Endometrial microvascular endothelial cells (primary cell): ENCODE data around the gene FIGLA. TPM values are rescaled to one million over a fixed set of nuclear protein-coding genes. Genes with fewer than 3 reads are reported as not detected.
"Not testable (repeated sequence)": the region's sequence is repeated elsewhere in the genome, so short reads cannot be mapped to it uniquely, and the experiment has no call there.

Source experiments
- in situ Hi-C: cut with HindIII; loops from 2 replicates; pipeline ENCODE4 v1.10.0; 2017; ENCODE audit warnings: low sequenced_read_pairs, low pct_unique_long_range_greater_than_20kb; ENCODE audit errors: inconsistent ontology term
- total RNA-seq: library from RNA; depleted of rRNA; stranded (reverse); fragments of >200 nt; gene quantifications from one replicate; pipeline ENCODE4 v1.2.3, GENCODE V29; 2015; ENCODE audit errors: inconsistent ontology term

FIGLA gene
- total RNA-seq, 1 donor from 2014 or later, result not detected

GRCh38 chr2:70817284-70817954 lies 27.0 kb upstream of the FIGLA start:
- in situ Hi-C loops, result no loop called here

- in situ Hi-C loops, result no loop called here
Measured at GRCh38 chr2:70816726-70817125, 26.3 kb upstream of the FIGLA start.

DNA sequence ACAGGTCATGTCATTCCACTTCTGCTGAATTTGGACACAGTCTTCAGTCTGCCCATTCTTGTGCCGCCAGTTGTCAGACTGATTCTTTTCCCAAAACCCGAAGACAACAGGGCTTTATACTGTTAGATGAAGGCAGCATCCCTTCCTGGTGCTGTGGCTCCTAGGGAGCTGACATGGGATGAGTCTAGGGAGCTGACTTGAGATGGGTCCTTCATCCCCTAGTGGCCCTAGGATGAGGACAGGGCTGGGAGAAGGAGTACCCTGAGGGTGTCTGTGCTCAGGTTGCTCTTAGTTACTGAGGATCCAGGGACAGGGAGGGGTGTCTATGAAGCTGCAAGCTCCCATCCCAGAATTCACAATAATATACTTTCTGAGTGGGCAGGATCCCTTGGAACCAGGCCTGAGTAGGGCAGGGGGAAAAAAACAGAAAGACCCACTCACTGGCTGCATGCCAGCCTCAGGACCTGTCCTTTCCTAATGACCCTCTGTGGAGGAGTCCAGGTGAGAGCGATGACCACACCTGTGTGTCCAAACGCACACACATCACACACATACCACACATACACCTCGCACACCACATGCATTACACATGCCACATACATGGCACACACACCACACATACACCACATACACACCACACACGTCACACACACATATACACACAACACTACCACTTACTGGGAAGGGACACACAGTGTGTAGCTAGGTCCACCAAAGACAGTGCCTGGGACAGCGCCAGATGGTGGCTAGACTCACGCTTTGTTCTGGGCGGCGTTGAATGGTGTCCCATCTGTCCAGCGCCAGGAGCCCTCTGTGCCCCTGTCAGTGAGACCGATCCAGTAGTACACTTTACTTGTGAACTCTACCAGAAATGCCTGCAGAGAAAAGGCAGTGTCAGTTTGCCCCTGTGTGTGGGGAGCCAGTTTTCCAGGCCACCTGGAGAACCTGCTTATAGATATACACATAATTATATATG lies 18.8 kb upstream of the FIGLA start:
- in situ Hi-C loops, result no loop called here

DNA sequence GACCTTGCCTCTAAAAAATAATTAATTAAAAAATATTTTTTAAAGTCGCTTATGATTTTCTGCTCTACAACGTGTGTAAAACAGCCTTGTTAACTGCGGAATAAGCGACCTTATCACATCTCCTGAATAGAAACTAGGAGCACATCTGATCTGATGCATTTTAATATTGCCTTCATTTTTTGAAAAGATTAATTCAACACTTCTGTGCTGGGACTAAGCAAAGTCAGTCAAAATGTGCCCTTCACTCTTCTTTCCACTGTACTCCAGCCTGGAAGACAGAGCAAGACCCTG lies 17.3 kb upstream of the FIGLA start:
- in situ Hi-C loops, result no loop called here

- in situ Hi-C loops, result no loop called here
Measured at GRCh38 chr2:70807102-70807827, 16.8 kb upstream of the FIGLA start.

GRCh38 chr2:70806620-70807019 lies 16.2 kb upstream of the FIGLA start:
- in situ Hi-C loops, result no loop called here

GRCh38 chr2:70806013-70806412 lies 15.6 kb upstream of the FIGLA start:
- in situ Hi-C loops, result no loop called here

- in situ Hi-C loops, result no loop called here
Measured at GRCh38 chr2:70801607-70802263, 11.3 kb upstream of the FIGLA start.

- in situ Hi-C loops, result no loop called here
Measured at GRCh38 chr2:70799706-70800105, 9.3 kb upstream of the FIGLA start.

DNA sequence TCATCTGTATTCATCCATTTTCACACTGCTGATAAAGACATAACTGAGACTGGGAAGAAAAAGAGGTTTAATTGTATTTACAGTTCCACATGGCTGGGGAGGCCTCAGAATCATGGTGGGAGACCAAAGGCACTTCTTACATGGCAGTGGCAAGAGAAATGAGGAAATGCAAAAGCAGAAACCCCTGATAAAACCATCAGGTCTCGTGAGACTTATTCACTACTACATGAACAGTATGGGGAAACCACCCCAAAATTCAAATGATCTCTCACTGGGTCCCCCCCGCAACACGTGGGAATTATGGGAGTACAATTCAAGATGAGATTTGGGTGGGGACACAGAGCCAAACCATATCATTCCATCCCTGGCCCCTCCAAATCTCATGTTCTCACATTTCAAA lies 7.6 kb upstream of the FIGLA start:
- in situ Hi-C loops, result not testable (repeated sequence)

DNA sequence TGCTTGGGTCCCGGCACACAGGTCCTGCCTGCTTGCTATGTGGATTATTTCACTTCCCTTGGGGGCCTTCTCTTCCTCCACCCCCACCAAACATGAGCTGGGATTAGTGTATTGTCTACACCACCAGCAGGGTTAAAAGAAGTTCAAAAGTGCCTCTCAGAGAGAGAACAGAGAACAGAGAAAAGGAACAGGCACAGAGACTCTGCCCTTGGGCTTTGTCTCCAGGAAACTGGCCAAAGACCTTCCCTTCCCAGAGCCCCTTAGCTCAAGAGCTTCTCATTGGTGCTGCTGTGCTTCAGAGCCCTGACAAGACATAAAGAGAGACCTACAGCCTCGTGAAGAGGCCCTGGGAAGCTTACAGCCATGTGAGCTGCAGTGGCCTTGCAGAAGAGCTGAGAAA lies 7.1 kb upstream of the FIGLA start:
- in situ Hi-C loops, result no loop called here

GRCh38 chr2:70796262-70796661 lies 5.8 kb upstream of the FIGLA start:
- in situ Hi-C loops, result no loop called here

DNA sequence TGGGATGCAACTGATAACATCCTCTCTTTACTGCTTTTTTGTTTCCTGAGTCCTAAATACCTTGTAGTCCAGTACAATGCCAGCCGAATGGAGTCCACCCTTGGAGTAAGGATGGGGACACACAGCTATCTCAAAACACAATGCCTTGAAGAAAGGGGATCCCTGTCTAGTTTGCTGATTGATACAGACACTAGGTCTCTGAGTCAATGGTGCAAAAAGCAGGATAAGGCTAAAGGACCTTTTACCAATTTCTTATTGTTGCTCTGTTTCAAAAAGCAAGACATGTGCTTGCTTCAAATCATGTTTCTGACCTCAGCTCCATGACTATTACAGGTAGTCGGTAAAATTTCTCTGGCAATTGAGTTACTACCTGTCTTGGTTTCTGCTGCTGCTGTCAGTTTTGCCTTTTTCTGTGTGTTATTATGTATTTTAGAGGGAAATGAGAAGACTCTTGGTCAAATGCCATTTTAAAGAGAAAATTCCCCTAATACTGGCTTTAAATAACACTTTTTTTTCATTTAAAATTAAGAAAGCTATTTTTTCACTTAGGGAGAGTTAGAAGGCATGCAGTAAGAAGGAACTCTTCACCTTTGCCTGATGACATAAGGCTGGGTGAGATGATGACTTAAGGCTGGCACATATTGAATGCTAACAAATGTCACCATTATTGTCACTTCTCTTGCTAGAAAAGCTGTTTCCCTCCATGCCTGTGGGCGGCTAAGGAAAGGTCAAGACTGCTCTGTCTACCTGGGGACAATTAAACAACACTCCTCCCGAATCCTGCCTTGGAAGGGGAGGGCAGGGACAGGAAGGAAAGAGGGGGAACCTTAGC lies 4.9 kb upstream of the FIGLA start:
- in situ Hi-C loops, result no loop called here

DNA sequence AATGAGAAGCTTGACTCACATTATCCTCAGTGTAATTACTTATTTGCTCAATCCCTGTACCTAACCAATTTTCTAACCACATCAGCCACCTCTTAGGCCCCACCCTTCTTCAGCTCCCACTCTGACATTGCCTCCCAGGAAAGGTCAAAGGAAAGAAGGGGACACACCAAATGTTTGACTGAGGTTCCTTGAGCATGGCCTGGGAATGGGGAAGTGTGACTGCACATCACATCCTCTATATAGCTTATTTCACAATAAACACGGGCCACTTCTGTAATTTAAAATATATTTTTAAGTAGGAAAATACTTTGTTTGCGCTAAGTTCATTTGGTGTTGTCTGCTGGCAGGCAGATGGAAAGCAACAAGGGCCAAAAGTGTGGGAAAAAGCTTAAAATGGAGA lies 3.0 kb upstream of the FIGLA start:
- in situ Hi-C loops, result no loop called here

DNA sequence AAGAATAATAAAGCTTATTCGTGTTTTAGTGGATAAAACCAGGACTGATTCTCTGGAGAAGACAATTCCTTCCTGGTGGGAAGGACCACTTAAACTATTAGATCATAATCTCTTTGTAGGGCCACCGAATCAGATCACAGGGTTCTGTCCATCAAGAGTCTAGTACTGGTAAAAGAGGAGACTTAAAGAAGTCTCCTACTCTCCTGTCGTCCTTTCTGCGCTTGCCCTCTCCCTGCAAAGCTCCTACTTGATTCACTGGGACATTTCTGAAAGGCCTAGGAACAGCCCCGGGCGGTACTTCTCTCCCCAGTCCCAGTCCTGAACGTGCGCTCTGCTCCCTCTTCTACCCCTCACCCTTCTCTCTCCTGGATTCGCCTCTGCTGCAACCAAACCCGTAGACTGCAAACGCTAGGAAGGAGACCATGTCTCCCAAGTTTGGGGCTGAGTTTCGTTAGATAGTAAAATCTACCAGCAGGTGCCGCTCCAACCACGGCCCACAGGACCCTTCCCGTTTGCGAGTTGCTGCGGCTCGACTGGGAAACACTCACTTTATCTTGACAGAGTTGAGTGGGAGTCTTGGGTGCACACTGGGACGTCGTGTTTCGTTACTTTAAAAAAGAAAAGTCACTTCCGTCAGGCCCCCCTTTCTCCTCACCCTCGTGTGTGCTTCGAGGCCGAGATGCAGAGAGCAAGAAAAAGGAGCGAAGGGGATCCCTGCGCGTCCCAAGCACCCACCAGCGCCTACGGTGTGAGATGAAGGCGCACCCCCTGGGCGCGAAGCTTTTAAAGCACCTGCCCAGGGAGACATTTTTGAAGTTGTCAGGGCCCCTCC lies 923 bp downstream of the FIGLA start:
- in situ Hi-C loops, result no loop called here

DNA sequence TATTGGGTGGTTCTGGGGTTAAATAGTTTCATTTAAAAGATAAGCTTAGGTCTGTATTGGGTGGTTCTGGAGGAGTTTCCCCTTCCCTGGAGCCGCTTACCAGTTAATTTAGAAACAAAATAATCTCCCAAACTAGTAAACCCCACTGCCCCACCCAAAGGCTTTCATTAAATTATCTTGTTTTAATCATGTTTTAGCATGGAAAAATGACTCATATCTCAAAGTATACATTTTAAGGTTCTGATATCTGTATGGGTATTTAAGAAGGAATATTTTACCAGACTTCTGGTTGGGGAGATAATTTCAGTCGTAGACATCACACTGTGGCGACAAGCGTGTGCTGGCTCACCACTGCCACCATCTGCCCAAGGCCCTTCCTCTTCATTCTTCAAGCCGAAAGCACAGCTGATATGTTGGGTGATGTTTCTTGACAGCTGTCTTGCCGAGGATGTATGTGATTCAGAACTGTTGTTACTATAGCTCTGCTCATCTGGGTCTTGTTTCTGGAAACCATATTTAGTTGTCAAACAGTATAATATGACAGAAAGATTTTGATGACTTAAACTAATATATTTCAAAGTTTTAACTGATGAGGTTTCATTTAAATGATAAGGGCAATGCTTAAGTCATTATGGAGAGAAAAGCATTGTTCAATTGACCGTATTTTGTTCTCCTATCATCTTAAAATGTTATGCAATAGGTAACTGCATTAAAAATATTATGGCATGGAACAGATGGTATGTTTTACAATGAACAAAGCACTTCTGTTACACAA lies 5.1 kb downstream of the FIGLA start:
- in situ Hi-C loops, result no loop called here

DNA sequence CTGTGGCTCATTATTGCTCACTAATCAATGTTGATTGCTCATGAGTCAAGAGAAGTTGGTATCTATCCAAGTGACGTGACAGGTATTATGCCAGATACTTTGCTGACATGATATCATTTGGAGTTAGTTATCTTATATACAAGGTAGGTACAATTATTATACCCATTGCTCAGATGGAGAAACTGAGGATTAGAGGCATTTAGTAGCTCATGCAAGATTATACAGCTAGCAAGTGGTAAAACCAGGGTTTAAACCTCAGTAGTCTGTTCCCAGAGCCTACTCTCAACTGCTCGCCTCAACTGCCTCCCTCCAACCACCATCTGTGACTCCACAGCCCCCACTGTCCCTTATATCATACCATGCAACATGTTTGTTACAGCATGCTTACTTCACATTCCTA lies 6.1 kb downstream of the FIGLA start:
- in situ Hi-C loops, result no loop called here
